BLaER1 treated with 17β-estradiol and CSF1 and Interleukin-3, amounts not matched to agents 10 nM and 100 nM (cell line): ENCODE data around the gene SERPINH1.

Experiments used
- H3K27ac ChIP-seq, 11 experiments: shearing (Covaris generic); formaldehyde crosslinking; 2 replicates each; pipeline ENCODE4 v1.8.1; 2022
- H3K27me3 ChIP-seq, 11 experiments: shearing (Covaris generic); formaldehyde crosslinking; 2 replicates each; pipeline ENCODE4 v1.8.1; 2022
- H3K36me3 ChIP-seq, 11 experiments: shearing (Covaris generic); formaldehyde crosslinking; 2 replicates each; pipeline ENCODE4 v1.8.1; 2022
- H3K4me1 ChIP-seq, 10 experiments: shearing (Covaris generic); formaldehyde crosslinking; 2 replicates each; pipeline ENCODE4 v1.8.1; 2022
- H3K4me2 ChIP-seq, 11 experiments: shearing (Covaris generic); formaldehyde crosslinking; 2 replicates each; pipeline ENCODE4 v1.8.1; 2022
- H3K4me3 ChIP-seq, 10 experiments: shearing (Covaris generic); formaldehyde crosslinking; 2 replicates each; pipeline ENCODE4 v1.8.1; 2022
- H3K9ac ChIP-seq, 11 experiments: shearing (Covaris generic); formaldehyde crosslinking; 2 replicates each; pipeline ENCODE4 v1.8.1; 2022
- H3K9me3 ChIP-seq, 11 experiments: shearing (Covaris generic); formaldehyde crosslinking; replicated peaks in 1 of 11; 2 replicates each; pipeline ENCODE4 v1.8.1; 2022
- H4K20me1 ChIP-seq, 11 experiments: shearing (Covaris generic); formaldehyde crosslinking; 2 replicates each; pipeline ENCODE4 v1.8.1; 2022
- Cebpa-rat ChIP-seq, 11 experiments: shearing (Covaris generic); IDR thresholded peaks; 2 replicates each; pipeline ENCODE4 v1.8.1; 2022

Gene SERPINH1

GRCh38 chr11:75536786-75537641, 25.0 kb upstream of the SERPINH1 start:
- no peak overlapping the region for H3K9ac ChIP-seq
- TF ChIP-seq Cebpa-rat (IDR thresholded peaks at IDR 0.05) = no peak
- H3K4me1 ChIP-seq = peaks cover 40 to 64% (median 58%) of the 10 kb centered on the region in 10 experiments
- H3K27ac ChIP-seq = peak overlapping the region in 6 of 11 experiments; percentile 30 to 52 (median 34); a peak in 8 of 22 replicates
- H3K27me3 ChIP-seq = no peaks in the 10 kb centered on the region
- H4K20me1 ChIP-seq = no peaks in the 10 kb centered on the region
- peak overlapping the region; percentile 35 to 85 (median 60) for H3K4me2 ChIP-seq
- no peaks in the 10 kb centered on the region for H3K9me3 ChIP-seq
- H3K4me3 ChIP-seq = no peak overlapping the region
- H3K36me3 ChIP-seq = no peaks in the 10 kb centered on the region

- peak overlapping the region; percentile 35 to 85 (median 60) for H3K4me2 ChIP-seq
- H3K27ac ChIP-seq = peak overlapping the region in 5 of 11 experiments; percentile 11 to 52 (median 33); a peak in 3 of 22 replicates
- no peaks in the 10 kb centered on the region for H3K9me3 ChIP-seq
- no peak for TF ChIP-seq Cebpa-rat (IDR thresholded peaks at IDR 0.05)
- no peaks in the 10 kb centered on the region for H3K36me3 ChIP-seq
- no peaks in the 10 kb centered on the region for H3K27me3 ChIP-seq
- H3K9ac ChIP-seq = no peak overlapping the region
- H4K20me1 ChIP-seq = no peaks in the 10 kb centered on the region
- H3K4me1 ChIP-seq = peaks cover 37 to 62% (median 55%) of the 10 kb centered on the region in 10 experiments
- no peak overlapping the region for H3K4me3 ChIP-seq
Observed at GRCh38 chr11:75537740-75538139, 24.3 kb upstream of the SERPINH1 start.

GRCh38 chr11:75538150-75538942, 23.7 kb upstream of the SERPINH1 start:
- no peak overlapping the region for H3K4me3 ChIP-seq
- H3K9me3 ChIP-seq = no peaks in the 10 kb centered on the region
- no peak overlapping the region for H3K9ac ChIP-seq
- H3K4me2 ChIP-seq = peak overlapping the region; percentile 35 to 85 (median 60)
- no peaks in the 10 kb centered on the region for H4K20me1 ChIP-seq
- no peaks in the 10 kb centered on the region for H3K36me3 ChIP-seq
- peaks cover 37 to 62% (median 55%) of the 10 kb centered on the region in 10 experiments for H3K4me1 ChIP-seq
- no peaks in the 10 kb centered on the region for H3K27me3 ChIP-seq
- H3K27ac ChIP-seq = peak overlapping the region in 3 of 11 experiments; percentile 1 to 16 (median 11); a peak in 2 of 22 replicates
- no peak for TF ChIP-seq Cebpa-rat (IDR thresholded peaks at IDR 0.05)

GRCh38 chr11:75539459-75540334, 22.4 kb upstream of the SERPINH1 start:
- Histone ChIP-seq H3K4me2 (peak overlapping the region in 2 of 11 experiments; percentile 71 to 78; a peak in 3 of 22 replicates), H3K9me3 (no peaks in the 10 kb centered on the region), H3K27ac (no peak overlapping the region), H3K36me3 (no peaks in the 10 kb centered on the region), H3K9ac (no peak overlapping the region), H3K27me3 (no peaks in the 10 kb centered on the region), H3K4me1 (peaks cover 27 to 51% (median 46%) of the 10 kb centered on the region in 10 experiments), H3K4me3 (no peak overlapping the region), H4K20me1 (no peaks in the 10 kb centered on the region)
- TF ChIP-seq Cebpa-rat (IDR thresholded peaks at IDR 0.05) = no peak

- Histone ChIP-seq H3K9me3 (no peaks in the 10 kb centered on the region), H3K27me3 (no peaks in the 10 kb centered on the region), H4K20me1 (no peaks in the 10 kb centered on the region), H3K4me3 (no peak overlapping the region), H3K36me3 (no peaks in the 10 kb centered on the region), H3K4me2 (no peak overlapping the region), H3K9ac (no peak overlapping the region), H3K4me1 (peaks cover 17 to 34% (median 29%) of the 10 kb centered on the region in 10 experiments), H3K27ac (no peak overlapping the region)
- TF ChIP-seq Cebpa-rat (IDR thresholded peaks at IDR 0.05) = no peak
Observed at GRCh38 chr11:75541193-75542087, 20.6 kb upstream of the SERPINH1 start.

GRCh38 chr11:75542088-75542438, 20.0 kb upstream of the SERPINH1 start:
- Histone ChIP-seq H3K9ac (no peak overlapping the region), H3K4me1 (peaks cover 10 to 27% (median 23%) of the 10 kb centered on the region in 10 experiments), H3K4me2 (no peak overlapping the region), H4K20me1 (no peaks in the 10 kb centered on the region), H3K36me3 (no peaks in the 10 kb centered on the region), H3K4me3 (no peak overlapping the region), H3K27me3 (no peaks in the 10 kb centered on the region), H3K9me3 (no peaks in the 10 kb centered on the region), H3K27ac (no peak overlapping the region)
- no peak for TF ChIP-seq Cebpa-rat (IDR thresholded peaks at IDR 0.05)

GRCh38 chr11:75543806-75544205, 18.2 kb upstream of the SERPINH1 start:
- Histone ChIP-seq H3K27me3 (no peaks in the 10 kb centered on the region), H3K4me1 (peaks cover 0 to 17% (median 10%) of the 10 kb centered on the region in 10 experiments; a peak in 15 of 20 replicates), H3K27ac (no peak overlapping the region), H3K9ac (no peak overlapping the region), H4K20me1 (no peaks in the 10 kb centered on the region), H3K9me3 (peaks cover 0 to under 1% (median 0%) of the 10 kb centered on the region in 11 experiments; a peak in 1 of 22 replicates), H3K36me3 (no peaks in the 10 kb centered on the region), H3K4me3 (no peak overlapping the region), H3K4me2 (no peak overlapping the region)
- no peak for TF ChIP-seq Cebpa-rat (IDR thresholded peaks at IDR 0.05)

- no peaks in the 10 kb centered on the region for H4K20me1 ChIP-seq
- no peak overlapping the region for H3K27ac ChIP-seq
- H3K9ac ChIP-seq = peak overlapping the region in 2 of 11 experiments; percentile 1 to 18; a peak in 1 of 22 replicates
Observed at GRCh38 chr11:75547177-75547576, 14.9 kb upstream of the SERPINH1 start.

More at GRCh38 chr11:75547177-75547576, 14.9 kb upstream of the SERPINH1 start:
- H3K4me1 ChIP-seq = peaks cover 6 to 23% (median 18%) of the 10 kb centered on the region in 10 experiments; a peak in 19 of 20 replicates
- H3K9me3 ChIP-seq = peaks cover 0 to 7% (median 0%) of the 10 kb centered on the region in 11 experiments; a peak in 2 of 22 replicates
- no peak overlapping the region for H3K4me2 ChIP-seq
- H3K27me3 ChIP-seq = no peaks in the 10 kb centered on the region
- no peaks in the 10 kb centered on the region for H3K36me3 ChIP-seq
- peak in 5 of 11 experiments; percentile 13 to 64 (median 41); a peak in 5 of 22 replicates for TF ChIP-seq Cebpa-rat (IDR thresholded peaks at IDR 0.05)
- no peak overlapping the region for H3K4me3 ChIP-seq
